Spleen (tissue), 7 donors: ENCODE data around the gene USP28.

Experiments
- CTCF ChIP-seq, 11 experiments: fragments of 200-600 bp in 7 of 11; fragments of 450-650 bp in 4 of 11; sonication (generic) in 4 of 11; IDR thresholded peaks in 8 of 11; conservative IDR thresholded peaks in 3 of 11; 1 replicate in 7 of 11; 2 replicates in 4 of 11; pipeline versions ENCODE4 v1.4.0 to v1.8.0; 2016 to 2021; ENCODE audit warnings: antibody characterized with exemption in 11 of 11, inconsistent platforms in 4 of 11, mild to moderate bottlenecking in 1 of 11
- POLR2A ChIP-seq, 3 donors: fragments of 450-650 bp; IDR thresholded peaks; one replicate each; pipeline ENCODE4 v1.5.1; 2017; ENCODE audit warnings: antibody characterized with exemption in 3 of 3, mild to moderate bottlenecking in 1 of 3
- POLR2AphosphoS5 ChIP-seq, 3 donors: sonication (generic); formaldehyde crosslinking; IDR thresholded peaks; one replicate each; pipeline ENCODE4 v1.5.1; 2017; ENCODE audit warnings: antibody characterized with exemption in 3 of 3
- donor health status: DM: no; HTN: no; CAD: no; lungs with moderate emphysema.
- donor health status: DM: no; HTN: no; CAD: no.
- donor health status: DM: no; HTN: no; CAD: no.

GRCh38 chr11:113829751-113830150 is 45.6 kb downstream of the USP28 start:
- TF ChIP-seq CTCF (IDR thresholded peaks at IDR 0.05 in 8 of 11, conservative IDR thresholded peaks at IDR 0.05 in 3 of 11) (no peak), POLR2AphosphoS5 (IDR thresholded peaks at IDR 0.05) (no peak), POLR2A (IDR thresholded peaks at IDR 0.05) (no peak)
